MM.1S (cell line): Measurements from ENCODE around the gene ALOX12B.

ENCODE experiments used
- DNase-seq: peaks from one replicate; pipeline ENCODE4 v3.0.0-alpha.2; 2015
- H2AFZ ChIP-seq: fragments of 300-600 bp; sonication (generic); 2 replicates; pipeline ENCODE4 v1.6.0; 2016; ENCODE audit warnings: antibody characterized with exemption, low read length
- H3F3A ChIP-seq: fragments of 300-600 bp; sonication (generic); 2 replicates; pipeline ENCODE4 v1.6.1; 2016; ENCODE audit warnings: mild to moderate bottlenecking, antibody characterized with exemption, low read length, moderate library complexity, mixed read lengths; ENCODE audit not compliant: insufficient read depth
- H3K27ac ChIP-seq: fragments of 300-600 bp; sonication (generic); 2 replicates; pipeline ENCODE4 v1.5.1; 2016; ENCODE audit warnings: mild to moderate bottlenecking, low read length
- H3K27me3 ChIP-seq: fragments of 300-600 bp; sonication (generic); replicated peaks from 2 replicates; pipeline ENCODE4 v1.6.0; 2016; ENCODE audit warnings: low read length; ENCODE audit not compliant: insufficient read depth
- H3K36me3 ChIP-seq: fragments of 300-600 bp; sonication (generic); replicated peaks from 2 replicates; pipeline ENCODE4 v1.6.1; 2016; ENCODE audit warnings: mild to moderate bottlenecking, low read length, mixed read lengths; ENCODE audit not compliant: insufficient read depth
- H3K4me1 ChIP-seq: fragments of 300-600 bp; sonication (generic); 2 replicates; pipeline ENCODE4 v1.6.1; 2016; ENCODE audit warnings: low read length, mixed read lengths
- H3K4me2 ChIP-seq: fragments of 300-600 bp; sonication (generic); 2 replicates; pipeline ENCODE4 v1.6.0; 2016; ENCODE audit warnings: low read depth, low read length
- H3K4me3 ChIP-seq: fragments of 300-600 bp; sonication (generic); 2 replicates; pipeline ENCODE4 v1.5.1; 2016; ENCODE audit warnings: low read length, mixed read lengths
- H3K79me2 ChIP-seq: fragments of 300-600 bp; sonication (generic); 2 replicates; pipeline ENCODE4 v1.6.1; 2016; ENCODE audit warnings: mixed run types, low read length, mixed read lengths
- H3K9ac ChIP-seq: fragments of 300-600 bp; sonication (generic); 2 replicates; pipeline ENCODE4 v1.6.1; 2016; ENCODE audit warnings: low read length, mixed read lengths
- H3K9me2 ChIP-seq: fragments of 300-600 bp; sonication (generic); replicated peaks from 2 replicates; pipeline ENCODE4 v1.6.1; 2016; ENCODE audit warnings: mild to moderate bottlenecking, low read length, mixed read lengths; ENCODE audit not compliant: insufficient read depth
- H3K9me3 ChIP-seq: fragments of 300-600 bp; sonication (generic); replicated peaks from 2 replicates; pipeline ENCODE4 v1.6.1; 2016; ENCODE audit warnings: mild to moderate bottlenecking, low read length, mixed read lengths; ENCODE audit not compliant: insufficient read depth
- H4K20me1 ChIP-seq: fragments of 300-600 bp; sonication (generic); 2 replicates; pipeline ENCODE4 v1.6.1; 2016; ENCODE audit warnings: mild to moderate bottlenecking, low read length, moderate library complexity, mixed read lengths; ENCODE audit not compliant: insufficient read depth
- CTCF ChIP-seq: fragments of 300-600 bp; sonication (generic); IDR thresholded peaks from 2 replicates; pipeline ENCODE4 v1.5.1; 2016; ENCODE audit warnings: antibody characterized with exemption, low read length, mixed read lengths
- EZH2 ChIP-seq: fragments of 300-600 bp; sonication (generic); optimal IDR thresholded peaks from 2 replicates; pipeline ENCODE3; 2017; ENCODE audit warnings: low read depth, mild to moderate bottlenecking, antibody characterized with exemption, low read length, mixed read lengths
- EZH2phosphoT487 ChIP-seq: fragments of 300-600 bp; sonication (generic); IDR thresholded peaks from 2 replicates; pipeline ENCODE4 v1.6.1; 2018; ENCODE audit warnings: antibody characterized with exemption, low read length

Gene ALOX12B

GRCh38 chr17:8046929-8047768 lies 40.4 kb downstream of the ALOX12B start:
- Histone ChIP-seq H3K9me2 (no peaks in the 10 kb centered on the region), H3K9ac (no peak overlapping the region), H3K36me3 (no peaks in the 10 kb centered on the region), H4K20me1 (no peaks in the 10 kb centered on the region), H3K27ac (no peak overlapping the region), H2AFZ (no peak overlapping the region), H3F3A (no peaks in the 10 kb centered on the region), H3K4me3 (no peak overlapping the region), H3K79me2 (no peaks in the 10 kb centered on the region), H3K9me3 (no peaks in the 10 kb centered on the region), H3K4me1 (no peaks in the 10 kb centered on the region), H3K4me2 (no peak overlapping the region), H3K27me3 (peaks cover 87% of the 10 kb centered on the region)
- TF ChIP-seq CTCF (no peak), EZH2 (no peak), EZH2phosphoT487 (no peak)
- no peak for DNase-seq

GRCh38 chr17:8046306-8046928 lies 41.1 kb downstream of the ALOX12B start:
- H3K9me3 ChIP-seq = no peaks in the 10 kb centered on the region
- no peak overlapping the region for H3K27ac ChIP-seq
- no peak for TF ChIP-seq EZH2phosphoT487
- no peak for TF ChIP-seq CTCF
- TF ChIP-seq EZH2 = no peak
- H2AFZ ChIP-seq = no peak overlapping the region
- H4K20me1 ChIP-seq = no peaks in the 10 kb centered on the region
- H3K27me3 ChIP-seq = peaks cover 80% of the 10 kb centered on the region
- no peaks in the 10 kb centered on the region for H3K9me2 ChIP-seq
- no peaks in the 10 kb centered on the region for H3K36me3 ChIP-seq
- H3F3A ChIP-seq = no peaks in the 10 kb centered on the region
- no peak overlapping the region for H3K9ac ChIP-seq
- no peak overlapping the region for H3K4me3 ChIP-seq
- H3K4me2 ChIP-seq = no peak overlapping the region
- no peaks in the 10 kb centered on the region for H3K4me1 ChIP-seq
- no peaks in the 10 kb centered on the region for H3K79me2 ChIP-seq
- DNase-seq = no peak

GRCh38 chr17:8044819-8045810 lies 42.4 kb downstream of the ALOX12B start:
- H4K20me1 ChIP-seq = no peaks in the 10 kb centered on the region
- no peak overlapping the region for H2AFZ ChIP-seq
- H3K27me3 ChIP-seq = peaks cover 80% of the 10 kb centered on the region
- H3K4me1 ChIP-seq = no peaks in the 10 kb centered on the region
- H3K4me3 ChIP-seq = no peak overlapping the region
- H3K9me2 ChIP-seq = no peaks in the 10 kb centered on the region
- no peak overlapping the region for H3K9ac ChIP-seq
- H3K9me3 ChIP-seq = no peaks in the 10 kb centered on the region
- no peak overlapping the region for H3K4me2 ChIP-seq
- H3K27ac ChIP-seq = no peak overlapping the region
- no peaks in the 10 kb centered on the region for H3K79me2 ChIP-seq
- TF ChIP-seq CTCF = no peak
- no peak for TF ChIP-seq EZH2
- no peak for TF ChIP-seq EZH2phosphoT487
- H3K36me3 ChIP-seq = no peaks in the 10 kb centered on the region
- H3F3A ChIP-seq = no peaks in the 10 kb centered on the region
- DNase-seq = no peak
